Heart right ventricle (tissue), 16 donors: ENCODE data around the gene COL13A1. TPM values are rescaled to one million over a fixed set of nuclear protein-coding genes. Genes with fewer than 3 reads are reported as not detected.

Experiments used
- ATAC-seq, 8 donors: fragments of 200-7000 bp; cut with Tn5 transposase; one replicate each; pipeline ENCODE4 v1.9.1; 2020; ENCODE audit warnings: mild to moderate bottlenecking in 8 of 8, moderate library complexity in 8 of 8, moderate number of reproducible peaks in 1 of 8
- DNase-seq, 2 donors: peaks; one replicate each; pipeline ENCODE4 v3.0.0-alpha.2; 2020
- H3K27ac ChIP-seq, 10 donors: fragments of 200-600 bp; sonication (generic) in 2 of 10; one replicate each; pipeline versions ENCODE4 v1.5.0 to v1.8.0; 2020 to 2022; ENCODE audit warnings: mild to moderate bottlenecking in 3 of 10
- H3K27me3 ChIP-seq, 7 donors: fragments of 200-600 bp; one replicate each; pipeline ENCODE4 v1.8.0; 2021 to 2022; ENCODE audit warnings: mild to moderate bottlenecking in 2 of 7
- H3K36me3 ChIP-seq, 9 donors: fragments of 200-600 bp; sonication (generic) in 1 of 9; one replicate each; pipeline versions ENCODE4 v1.5.0 to v1.8.0; 2020 to 2022; ENCODE audit warnings: mild to moderate bottlenecking in 2 of 9
- H3K4me1 ChIP-seq, 9 donors: fragments of 200-600 bp; sonication (generic) in 1 of 9; one replicate each; pipeline versions ENCODE4 v1.5.0 to v1.8.0; 2020 to 2022; ENCODE audit warnings: mild to moderate bottlenecking in 4 of 9
- H3K4me3 ChIP-seq, 10 donors: fragments of 200-600 bp; sonication (generic) in 2 of 10; one replicate each; pipeline versions ENCODE4 v1.5.0 to v1.8.0; 2020 to 2022; ENCODE audit warnings: mild to moderate bottlenecking in 7 of 10, moderate library complexity in 2 of 10
- H3K9me3 ChIP-seq, 11 donors: fragments of 200-600 bp in 10 of 11; sonication (generic) in 2 of 11; one replicate each; pipeline versions ENCODE4 v1.5.0 to v1.8.0; 2013 to 2022; ENCODE audit warnings: mild to moderate bottlenecking in 2 of 11, control low read depth in 1 of 11, moderate library complexity in 1 of 11
- WGBS, 2 donors: extraction: QIAGEN DNeasy Blood & Tissue Kit; methylation state at CpG; one replicate each; pipeline ENCODE4 v1.1.7; 2013; ENCODE audit warnings: inconsistent platforms in 1 of 2; 5-methylcytosine and 5-hydroxymethylcytosine counted together
- intact Hi-C, 10 donors: fragments of 100-400 bp; cut with DNase I; formaldehyde crosslinking; loops; one replicate each; pipeline versions ENCODE4 v1.11.1 to v1.14.2; 2022
- polyA plus RNA-seq, 2 donors: library from polyadenylated mRNA; stranded (reverse); fragments of 200-250 nt; gene quantifications; one replicate each; pipeline ENCODE4 v1.2.3, GENCODE V29; 2013
- total RNA-seq, 10 donors: library from RNA; stranded (reverse); fragmentation: NEBNext Ultra II Directional in 3 of 10; extraction: Animal tissue kit (Norgen Biotek cat#: 25700) in 3 of 10; gene quantifications; one replicate each; pipeline versions ENCODE4 v1.2.1 to v1.2.4, GENCODE V29; 2021 to 2023
- TF ChIP-seq, protein P1 (sequence below), 9 donors: fragments of 200-600 bp; sonication (generic) in 2 of 9; IDR thresholded peaks; one replicate each; pipeline versions ENCODE4 v1.5.0 to v1.8.0; 2021 to 2022; ENCODE audit warnings: antibody characterized with exemption in 9 of 9, mild to moderate bottlenecking in 5 of 9, moderate library complexity in 1 of 9
- donor health status: Arrhythmogenic right ventricular cardiomyopathy.
- donor health status: ischemic (EF 13 %, LVEDD 7.1; RV severe dilation, severe dysfunction).
- donor health status: healthy with polysubstance abuse.
- donor health status: DM: no; HTN: yes; CAD: no.
- donor health status: DM: no; HTN: no; CAD: no.
- donor health status: ischemic (EF 25% LVEDD 6.9; RV normal size, moderate dysfunction).
- donor health status: ischemic (EF 25% LVEDD 5.7; RV mildly dilated, moderate dysfunction).
- donor health status: healthy.
- donor health status: DM: yes; HTN: yes; CAD: no.
- donor health status: Ischemic cardiomyopathy.
- donor health status: ischemic (EF 35%, LVEDD 5.7; RV mildly dilated, moderate dysfunction).
- donor health status: nonischemic (EF 11% LVEDD 7.7; RV severe dilation, severe dysfunction).
- donor health status: DM: yes; HTN: yes; CAD: no.
- donor health status: PGD.
- donor health status: ischemic (EF 29% LVEDD 5.4; RV normal size, mild dysfunction).
- donor health status: nonischemic (EF 23%, LVEDD 6.1; RV moderate dilation, normal function).

The COL13A1 gene
- total and polyA plus RNA-seq, 12 donors, result 0.70 to 6.8 (median 2.7) TPM

GRCh38 chr10:69891057-69891617 is 89.4 kb downstream of the COL13A1 start:
- 95 to 97% methylated on average over 9 of the region's 9 CpGs for WGBS, 2 donors
- Histone ChIP-seq H3K27me3 (no peaks in the 10 kb centered on the region), H3K9me3 (no peaks in the 10 kb centered on the region), H3K27ac (no peak overlapping the region), H3K36me3 (no peaks in the 10 kb centered on the region), H3K4me3 (no peak overlapping the region), H3K4me1 (no peaks in the 10 kb centered on the region)
- intact Hi-C loops, result no loop called here
- DNase-seq, result no peak
- ATAC-seq, result no peak
- TF ChIP-seq, protein P1, sequence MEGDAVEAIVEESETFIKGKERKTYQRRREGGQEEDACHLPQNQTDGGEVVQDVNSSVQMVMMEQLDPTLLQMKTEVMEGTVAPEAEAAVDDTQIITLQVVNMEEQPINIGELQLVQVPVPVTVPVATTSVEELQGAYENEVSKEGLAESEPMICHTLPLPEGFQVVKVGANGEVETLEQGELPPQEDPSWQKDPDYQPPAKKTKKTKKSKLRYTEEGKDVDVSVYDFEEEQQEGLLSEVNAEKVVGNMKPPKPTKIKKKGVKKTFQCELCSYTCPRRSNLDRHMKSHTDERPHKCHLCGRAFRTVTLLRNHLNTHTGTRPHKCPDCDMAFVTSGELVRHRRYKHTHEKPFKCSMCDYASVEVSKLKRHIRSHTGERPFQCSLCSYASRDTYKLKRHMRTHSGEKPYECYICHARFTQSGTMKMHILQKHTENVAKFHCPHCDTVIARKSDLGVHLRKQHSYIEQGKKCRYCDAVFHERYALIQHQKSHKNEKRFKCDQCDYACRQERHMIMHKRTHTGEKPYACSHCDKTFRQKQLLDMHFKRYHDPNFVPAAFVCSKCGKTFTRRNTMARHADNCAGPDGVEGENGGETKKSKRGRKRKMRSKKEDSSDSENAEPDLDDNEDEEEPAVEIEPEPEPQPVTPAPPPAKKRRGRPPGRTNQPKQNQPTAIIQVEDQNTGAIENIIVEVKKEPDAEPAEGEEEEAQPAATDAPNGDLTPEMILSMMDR (IDR thresholded peaks at IDR 0.05), result no peak

DNA sequence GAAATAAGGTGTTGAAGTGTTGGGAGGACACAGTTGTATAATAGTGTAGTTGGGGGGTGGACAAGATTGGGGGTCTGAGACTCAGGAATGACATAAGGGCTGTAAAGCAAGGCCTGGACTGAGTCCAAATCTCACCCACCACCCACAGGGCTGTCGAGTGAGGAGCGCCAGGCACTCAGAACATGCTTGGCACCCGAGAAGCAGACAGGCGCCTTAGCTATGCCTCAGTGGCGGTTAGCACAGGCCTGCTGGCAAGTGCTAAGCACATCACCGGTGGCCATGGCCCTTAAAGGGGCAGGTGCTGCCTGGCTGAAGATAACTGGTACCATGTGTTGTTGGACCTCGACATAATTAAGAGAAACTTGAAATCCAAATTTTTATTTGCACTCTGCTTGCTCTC is 90.7 kb downstream of the COL13A1 start:
- Histone ChIP-seq H3K4me1 (peaks cover 0 to 5% (median 0%) of the 10 kb centered on the region in 9 donors), H3K9me3 (no peaks in the 10 kb centered on the region), H3K27me3 (no peaks in the 10 kb centered on the region), H3K36me3 (no peaks in the 10 kb centered on the region), H3K4me3 (no peak overlapping the region), H3K27ac (no peak overlapping the region)
- 81 to 87% methylated on average over 7 of the region's 7 CpGs for WGBS, 2 donors
- ATAC-seq (no peak), DNase-seq (no peak)
- TF ChIP-seq, protein P1 (IDR thresholded peaks at IDR 0.05), result no peak
- intact Hi-C loops, result no loop called here

- intact Hi-C loops, result no loop called here
- H3K27ac ChIP-seq, result no peak overlapping the region
- DNase-seq, result no peak
- WGBS, 2 donors, result 86 to 90% methylated on average over 10 of the region's 10 CpGs
- H3K36me3 ChIP-seq, result no peaks in the 10 kb centered on the region
- H3K27me3 ChIP-seq, result no peaks in the 10 kb centered on the region
- no peak overlapping the region for H3K4me3 ChIP-seq
- ATAC-seq, result no peak
- H3K4me1 ChIP-seq, result peaks cover 0 to 5% (median 0%) of the 10 kb centered on the region in 9 donors
- no peaks in the 10 kb centered on the region for H3K9me3 ChIP-seq
- TF ChIP-seq, protein P1 (IDR thresholded peaks at IDR 0.05), result no peak
These were observed 91.1 kb downstream of the COL13A1 start for GRCh38 chr10:69892816-69893215.

DNA sequence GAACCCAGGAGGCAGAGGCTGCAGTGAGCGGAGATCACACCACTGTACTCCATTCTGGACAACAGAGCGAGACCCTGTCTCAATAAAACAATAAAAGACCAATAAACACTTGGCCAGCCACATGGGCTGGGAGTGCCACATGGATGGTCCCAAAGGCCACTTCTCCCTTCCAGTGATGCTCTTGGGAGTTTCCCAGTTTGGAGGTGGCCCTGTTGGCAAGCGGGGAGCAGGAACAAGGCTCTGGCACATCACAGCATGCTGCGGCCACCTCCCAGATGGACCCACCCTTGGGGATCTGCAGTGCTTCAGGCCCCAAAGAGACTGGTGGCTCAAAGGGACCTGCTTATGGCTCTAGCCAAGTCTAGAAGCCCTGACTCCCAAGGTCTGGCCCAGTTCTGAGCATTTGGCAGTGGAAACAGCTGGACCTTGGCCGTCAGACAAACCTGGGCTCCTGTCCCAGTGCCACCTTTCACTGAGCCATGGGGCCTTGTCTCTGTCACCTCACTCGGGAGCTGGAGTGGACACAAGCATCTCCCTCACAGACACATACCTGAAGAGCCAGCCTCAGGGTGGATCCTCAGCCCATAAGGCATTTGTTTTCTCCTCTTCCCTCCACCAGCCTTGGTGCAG is 91.7 kb downstream of the COL13A1 start:
- intact Hi-C loops, result no loop called here
- H3K4me3 ChIP-seq, result no peak overlapping the region
- H3K9me3 ChIP-seq, result no peaks in the 10 kb centered on the region
- 71 to 87% methylated on average over 6 of the region's 6 CpGs for WGBS, 2 donors
- DNase-seq, result no peak
- peaks cover 0 to 5% (median 0%) of the 10 kb centered on the region in 9 donors for H3K4me1 ChIP-seq
- no peak overlapping the region for H3K27ac ChIP-seq
- TF ChIP-seq, protein P1 (IDR thresholded peaks at IDR 0.05), result no peak
- ATAC-seq, result no peak
- no peaks in the 10 kb centered on the region for H3K36me3 ChIP-seq
- H3K27me3 ChIP-seq, result no peaks in the 10 kb centered on the region
